Smooth muscle cell (in vitro differentiated cells): ENCODE data around the gene NOSTRIN. TPM values are rescaled to one million over a fixed set of nuclear protein-coding genes. Genes with fewer than 3 reads are reported as not detected.
A peak's percentile ranks its signal among the peaks of the same experiment; 100 is the strongest.

ENCODE experiments used
- DNase-seq: peaks from one replicate; lab custom pipeline; 2025; ENCODE audit not compliant: unreplicated experiment; lab: John Stamatoyannopoulos, UW
- H2AFZ ChIP-seq: fragments of 200-600 bp; sonication (generic); 2 replicates; pipeline ENCODE4 v1.6.0; 2016; ENCODE audit warnings: antibody characterized with exemption, low read depth, mild to moderate bottlenecking
- H3F3A ChIP-seq: fragments of 200-600 bp; sonication (generic); 2 replicates; pipeline ENCODE4 v1.6.0; 2017; ENCODE audit warnings: antibody characterized with exemption, low read depth
- H3K27ac ChIP-seq: fragments of 200-600 bp; sonication (generic); 2 replicates; pipeline ENCODE4 v1.5.1; 2016; ENCODE audit warnings: low read depth, mild to moderate bottlenecking
- H3K27me3 ChIP-seq: fragments of 200-600 bp; sonication (generic); 2 replicates; pipeline ENCODE4 v1.6.1; 2016; ENCODE audit warnings: low read depth, mild to moderate bottlenecking
- H3K36me3 ChIP-seq: fragments of 200-600 bp; sonication (generic); 2 replicates; pipeline ENCODE4 v1.5.1; 2016; ENCODE audit warnings: low read depth
- H3K4me1 ChIP-seq: fragments of 200-600 bp; sonication (generic); 2 replicates; pipeline ENCODE4 v1.5.1; 2016; ENCODE audit warnings: low read depth
- H3K4me2 ChIP-seq: fragments of 200-600 bp; sonication (generic); 2 replicates; pipeline ENCODE4 v1.6.0; 2016; ENCODE audit warnings: mild to moderate bottlenecking
- H3K4me3 ChIP-seq: fragments of 200-600 bp; sonication (generic); 2 replicates; pipeline ENCODE4 v1.5.1; 2016; ENCODE audit warnings: mild to moderate bottlenecking
- H3K79me2 ChIP-seq: fragments of 200-600 bp; sonication (generic); 2 replicates; pipeline ENCODE4 v1.6.0; 2016; ENCODE audit warnings: low read depth, mild to moderate bottlenecking
- H3K9ac ChIP-seq: fragments of 200-600 bp; sonication (generic); 2 replicates; pipeline ENCODE4 v1.6.0; 2016; ENCODE audit warnings: low read depth
- H3K9me3 ChIP-seq: fragments of 200-600 bp; sonication (generic); replicated peaks from 2 replicates; pipeline ENCODE4 v1.5.1; 2016; ENCODE audit warnings: low read depth
- H4K20me1 ChIP-seq: fragments of 200-600 bp; sonication (generic); 2 replicates; pipeline ENCODE4 v1.6.0; 2016; ENCODE audit warnings: low read depth
- CTCF ChIP-seq: fragments of 200-600 bp; sonication (generic); IDR thresholded peaks from 2 replicates; pipeline ENCODE4 v1.5.1; 2017; ENCODE audit warnings: borderline replicate concordance, mild to moderate bottlenecking, antibody characterized with exemption; ENCODE audit not compliant: insufficient read depth, poor library complexity, severe bottlenecking
- WGBS: methylation state at CpG from one replicate; pipeline ENCODE4 v1.1.7; 2016; ENCODE audit warnings: low lambda C conversion rate; 5-methylcytosine and 5-hydroxymethylcytosine counted together
- polyA plus RNA-seq: library from polyadenylated mRNA; unstranded; fragments of >200 nt; fragmentation: Nextera tagmentation; extraction: Ambion mirVana; gene quantifications from 2 replicates; pipeline ENCODE4 v1.2.1, GENCODE V29; 2016
- total RNA-seq: library from RNA; depleted of rRNA; stranded (reverse); fragments of >200 nt; gene quantifications from 2 replicates; pipeline ENCODE4 v1.2.3, GENCODE V29; 2014

Gene NOSTRIN
- total and polyA plus RNA-seq, 2 experiments from 2014 or later: 0.10 TPM; not detected in 1

GRCh38 chr2:168802859-168803725, 655 bp downstream of the NOSTRIN start:
- Histone ChIP-seq H3K4me3 (peak overlapping the region; percentile 21), H3K27ac (peak overlapping the region; percentile 10), H3K4me1 (peaks cover 6% of the 10 kb centered on the region), H3K36me3 (no peaks in the 10 kb centered on the region), H3K9me3 (no peaks in the 10 kb centered on the region), H4K20me1 (no peaks in the 10 kb centered on the region), H2AFZ (peak overlapping the region; percentile 59), H3K4me2 (peak overlapping the region; percentile 35), H3K79me2 (no peaks in the 10 kb centered on the region), H3K27me3 (no peaks in the 10 kb centered on the region), H3K9ac (no peak overlapping the region), H3F3A (no peaks in the 10 kb centered on the region)
- DNase-seq: no peak
- 67% methylated on average over 5 of the region's 5 CpGs for WGBS
- no peak for TF ChIP-seq CTCF

GRCh38 chr2:168804214-168804613, 1.8 kb downstream of the NOSTRIN start:
- no peak overlapping the region for H3K4me2 ChIP-seq

GRCh38 chr2:168805615-168806014, 3.2 kb downstream of the NOSTRIN start:
- Histone ChIP-seq H3K4me2 (no peak overlapping the region), H3F3A (no peaks in the 10 kb centered on the region), H3K79me2 (no peaks in the 10 kb centered on the region), H3K4me1 (no peaks in the 10 kb centered on the region), H3K9ac (no peak overlapping the region), H3K27me3 (no peaks in the 10 kb centered on the region), H3K27ac (no peak overlapping the region), H3K36me3 (no peaks in the 10 kb centered on the region), H3K9me3 (no peaks in the 10 kb centered on the region), H4K20me1 (no peaks in the 10 kb centered on the region), H2AFZ (no peak overlapping the region), H3K4me3 (no peak overlapping the region)
- no peak for DNase-seq
- 97% methylated on average over 7 of the region's 7 CpGs for WGBS
- no peak for TF ChIP-seq CTCF

More at GRCh38 chr2:168804214-168804613, 1.8 kb downstream of the NOSTRIN start:
- Histone ChIP-seq H3K9me3 (no peaks in the 10 kb centered on the region), H3K4me1 (no peaks in the 10 kb centered on the region), H3F3A (no peaks in the 10 kb centered on the region), H4K20me1 (no peaks in the 10 kb centered on the region), H3K4me3 (no peak overlapping the region), H3K9ac (no peak overlapping the region), H3K79me2 (no peaks in the 10 kb centered on the region), H3K27me3 (no peaks in the 10 kb centered on the region), H2AFZ (no peak overlapping the region), H3K36me3 (no peaks in the 10 kb centered on the region), H3K27ac (no peak overlapping the region)
- no peak for DNase-seq
- no peak for TF ChIP-seq CTCF
- 91% methylated on average over 3 of the region's 3 CpGs for WGBS

GRCh38 chr2:168809537-168809936, 7.1 kb downstream of the NOSTRIN start:
- H3K4me2 ChIP-seq: no peak overlapping the region
- no peaks in the 10 kb centered on the region for H3K79me2 ChIP-seq
- H3K27me3 ChIP-seq: no peaks in the 10 kb centered on the region
- H4K20me1 ChIP-seq: no peaks in the 10 kb centered on the region
- H3F3A ChIP-seq: no peaks in the 10 kb centered on the region
- no peak overlapping the region for H3K9ac ChIP-seq
- H3K36me3 ChIP-seq: no peaks in the 10 kb centered on the region
- H3K9me3 ChIP-seq: no peaks in the 10 kb centered on the region
- H2AFZ ChIP-seq: no peak overlapping the region
- no peaks in the 10 kb centered on the region for H3K4me1 ChIP-seq
- no peak for TF ChIP-seq CTCF
- H3K27ac ChIP-seq: no peak overlapping the region
- no peak for DNase-seq
- H3K4me3 ChIP-seq: no peak overlapping the region
